Right atrium auricular region (tissue), 2 donors: ENCODE data around the gene HIBADH. TPM values are rescaled to one million over a fixed set of nuclear protein-coding genes. Genes with fewer than 3 reads are reported as not detected.
"Not testable (repeated sequence)": the region's sequence is repeated elsewhere in the genome, so short reads cannot be mapped to it uniquely, and the experiment has no call there.

Source experiments
- DNase-seq: peaks from one replicate; pipeline ENCODE4 v3.0.0-alpha.2; 2019; ENCODE audit warnings: low spot score
- H3K27ac ChIP-seq, 2 donors: fragments of 200-600 bp; sonication (generic); 1 replicate in 1 of 2; 2 replicates in 1 of 2; pipeline ENCODE4 v1.5.1; 2016 to 2019
- H3K27me3 ChIP-seq, 2 donors: fragments of 200-600 bp; sonication (generic); one replicate each; pipeline versions ENCODE4 v1.5.1 to v1.6.0; 2017 to 2019
- H3K36me3 ChIP-seq: fragments of 200-600 bp; sonication (generic); one replicate; pipeline ENCODE4 v1.5.1; 2016
- H3K4me1 ChIP-seq, 2 donors: fragments of 200-600 bp; sonication (generic); one replicate each; pipeline versions ENCODE4 v1.5.1 to v1.6.0; 2017 to 2019
- H3K4me3 ChIP-seq, 2 donors: fragments of 200-600 bp; sonication (generic); 1 replicate in 1 of 2; 2 replicates in 1 of 2; pipeline ENCODE4 v1.5.1; 2017 to 2019; ENCODE audit warnings: mild to moderate bottlenecking in 1 of 2, moderate library complexity in 1 of 2
- H3K9me3 ChIP-seq, 2 donors: fragments of 200-600 bp; sonication (generic); one replicate each; pipeline ENCODE4 v1.5.1; 2019
- CTCF ChIP-seq, 2 donors: fragments of 200-600 bp; sonication (generic); IDR thresholded peaks; one replicate each; pipeline ENCODE4 v1.5.1; 2019; ENCODE audit warnings: antibody characterized with exemption in 2 of 2
- total RNA-seq, 2 donors: library from RNA; depleted of rRNA; stranded (reverse); fragments of >200 nt; gene quantifications; one replicate each; pipeline ENCODE4 v1.1.0, GENCODE V29; 2016

HIBADH gene
- total RNA-seq, 2 donors from 2014 or later = 42.0 to 95.0 TPM

GRCh38 chr7:27581119-27581518 is 81.6 kb downstream of the HIBADH start:
- Histone ChIP-seq H3K27me3 (no peaks in the 10 kb centered on the region), H3K27ac (no peak overlapping the region), H3K4me3 (no peak overlapping the region), H3K9me3 (no peaks in the 10 kb centered on the region), H3K36me3 (no peaks in the 10 kb centered on the region), H3K4me1 (no peaks in the 10 kb centered on the region)
- no peak for DNase-seq
- no peak for TF ChIP-seq CTCF (IDR thresholded peaks at IDR 0.05)

DNA sequence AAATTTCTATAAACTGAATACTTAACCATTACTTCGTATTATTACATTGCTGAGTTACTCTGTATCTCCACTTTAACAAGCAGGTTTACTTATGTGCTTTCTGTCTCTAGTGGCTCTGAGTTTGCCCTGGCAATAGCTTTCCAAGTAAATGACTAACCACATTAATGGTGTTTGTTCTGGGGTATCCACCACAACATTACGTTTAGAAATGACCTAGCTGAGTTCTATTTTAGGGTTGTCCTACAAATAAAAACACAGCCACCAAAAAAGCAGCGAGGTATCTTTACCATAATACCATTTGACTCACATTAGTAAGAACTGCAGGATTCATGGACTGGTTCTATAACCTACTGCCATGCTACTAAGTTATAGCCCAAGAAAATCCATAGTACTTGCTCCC is 83.1 kb downstream of the HIBADH start:
- H3K9me3 ChIP-seq = no peaks in the 10 kb centered on the region
- H3K36me3 ChIP-seq = no peaks in the 10 kb centered on the region
- H3K4me3 ChIP-seq = no peak overlapping the region
- no peak for TF ChIP-seq CTCF (IDR thresholded peaks at IDR 0.05)
- no peak overlapping the region for H3K27ac ChIP-seq
- no peak for DNase-seq
- no peaks in the 10 kb centered on the region for H3K27me3 ChIP-seq
- no peaks in the 10 kb centered on the region for H3K4me1 ChIP-seq

DNA sequence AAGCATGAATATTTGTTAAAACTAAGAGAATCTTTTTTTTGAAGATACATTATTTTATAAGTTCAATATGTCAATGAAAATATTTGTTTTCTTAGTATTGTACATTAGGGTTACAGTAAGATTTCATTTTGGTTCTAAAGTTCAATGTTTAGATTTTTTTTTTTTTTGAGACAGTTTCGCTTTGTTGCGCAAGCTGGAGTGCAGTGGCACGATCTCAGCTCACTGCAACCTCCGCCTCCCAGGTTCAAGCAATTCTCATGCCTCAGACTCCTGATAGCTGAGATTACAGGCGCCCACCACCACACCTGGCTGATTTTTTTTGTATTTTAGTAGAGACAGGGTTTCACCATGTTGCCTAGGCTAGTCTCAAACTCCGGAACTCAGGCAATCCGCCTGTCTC is 84.5 kb downstream of the HIBADH start:
- not testable (repeated sequence) for H3K36me3 ChIP-seq, DNase-seq, H3K9me3 ChIP-seq, H3K4me1 ChIP-seq, H3K27ac ChIP-seq, H3K27me3 ChIP-seq, H3K4me3 ChIP-seq

DNA sequence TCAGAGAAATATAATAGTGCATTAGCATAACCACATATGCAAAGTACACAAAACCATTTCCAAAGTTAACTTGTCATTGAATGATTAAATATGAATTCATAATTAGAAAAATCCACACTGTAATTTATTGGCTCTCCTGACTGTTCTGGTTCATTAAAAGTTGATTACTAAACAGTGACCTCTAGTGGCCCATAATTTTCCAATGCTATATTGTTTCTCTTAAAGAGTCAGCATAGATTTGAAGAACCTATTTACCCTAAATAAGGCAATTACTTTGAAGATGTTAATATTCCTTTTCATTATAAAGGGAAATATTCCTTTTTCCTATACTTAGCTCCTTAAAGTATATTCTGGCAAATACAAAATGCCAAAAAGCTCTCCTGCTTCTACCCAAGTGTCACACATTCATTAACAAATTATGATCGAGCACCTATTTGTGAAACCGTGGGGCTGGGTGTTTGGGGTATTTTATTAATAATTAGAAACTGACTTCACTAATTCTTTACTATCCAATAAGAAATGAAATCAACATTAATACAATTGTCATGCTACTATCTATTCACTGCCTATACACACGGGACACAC is 86.2 kb downstream of the HIBADH start:
- DNase-seq = no peak
- no peaks in the 10 kb centered on the region for H3K36me3 ChIP-seq

DNA sequence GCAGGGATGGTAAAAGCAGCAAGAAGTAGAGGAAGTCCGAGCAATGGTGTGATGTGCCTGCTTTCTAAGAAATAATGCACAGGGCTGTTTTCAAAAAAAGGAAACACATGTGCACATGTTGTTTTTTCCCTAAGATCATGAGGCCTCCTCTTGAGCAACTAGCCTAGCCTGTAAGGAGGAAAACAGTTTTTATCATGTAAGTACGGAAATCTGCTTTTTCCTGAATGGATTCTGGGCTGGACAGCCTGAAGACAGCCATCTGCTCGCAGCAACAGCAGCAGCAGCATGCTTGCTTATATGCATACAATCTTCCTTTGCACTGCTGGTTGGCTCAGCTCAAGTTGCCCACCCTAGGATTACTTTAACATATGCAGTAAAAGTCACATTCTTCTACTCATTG is 87.1 kb downstream of the HIBADH start:
- no peak overlapping the region for H3K4me3 ChIP-seq
- no peaks in the 10 kb centered on the region for H3K9me3 ChIP-seq
- H3K27ac ChIP-seq = no peak overlapping the region
- H3K36me3 ChIP-seq = no peaks in the 10 kb centered on the region
- H3K27me3 ChIP-seq = no peaks in the 10 kb centered on the region
- no peak for TF ChIP-seq CTCF (IDR thresholded peaks at IDR 0.05)
- no peak for DNase-seq
- no peaks in the 10 kb centered on the region for H3K4me1 ChIP-seq

More for the DNA sequence above, 86.2 kb downstream of the HIBADH start:
- no peak overlapping the region for H3K27ac ChIP-seq
- no peaks in the 10 kb centered on the region for H3K27me3 ChIP-seq
- peak; percentile 40 to 76 for TF ChIP-seq CTCF (IDR thresholded peaks at IDR 0.05)
- no peaks in the 10 kb centered on the region for H3K9me3 ChIP-seq
- no peak overlapping the region for H3K4me3 ChIP-seq
- no peaks in the 10 kb centered on the region for H3K4me1 ChIP-seq

DNA sequence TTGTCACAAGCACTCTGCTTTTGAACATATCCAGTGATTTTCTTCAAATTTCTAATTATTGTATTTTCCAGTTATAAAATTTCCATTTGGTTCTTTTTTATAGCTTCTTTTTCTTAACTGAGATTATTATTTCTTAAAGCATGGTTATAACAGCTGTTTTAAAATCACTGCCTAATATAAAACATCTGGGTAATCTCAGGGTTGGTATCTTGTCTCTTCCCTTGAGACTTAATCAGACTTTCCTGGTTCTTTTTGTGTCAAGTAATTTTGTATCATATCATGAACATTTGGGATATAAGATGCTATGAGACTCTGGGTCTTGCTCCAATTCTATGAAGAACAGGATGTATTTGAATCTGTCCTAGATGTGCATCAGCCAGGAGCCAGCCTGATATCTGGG is 93.6 kb downstream of the HIBADH start:
- TF ChIP-seq CTCF (IDR thresholded peaks at IDR 0.05) = no peak
- no peak for DNase-seq
- Histone ChIP-seq H3K4me1 (no peaks in the 10 kb centered on the region), H3K4me3 (no peak overlapping the region), H3K27ac (no peak overlapping the region), H3K36me3 (no peaks in the 10 kb centered on the region), H3K9me3 (no peaks in the 10 kb centered on the region), H3K27me3 (no peaks in the 10 kb centered on the region)
